Inferior parietal cortex (tissue), 1 donor: ENCODE measurements around the gene PTCH2.
"Not testable (repeated sequence)": the region's sequence is repeated elsewhere in the genome, so short reads cannot be mapped to it uniquely, and the experiment has no call there.

Source experiments
- DNase-seq: peaks from one replicate; pipeline ENCODE4 v3.0.0-alpha.2; 2016; ENCODE audit errors: extremely low spot score

The PTCH2 gene

DNA sequence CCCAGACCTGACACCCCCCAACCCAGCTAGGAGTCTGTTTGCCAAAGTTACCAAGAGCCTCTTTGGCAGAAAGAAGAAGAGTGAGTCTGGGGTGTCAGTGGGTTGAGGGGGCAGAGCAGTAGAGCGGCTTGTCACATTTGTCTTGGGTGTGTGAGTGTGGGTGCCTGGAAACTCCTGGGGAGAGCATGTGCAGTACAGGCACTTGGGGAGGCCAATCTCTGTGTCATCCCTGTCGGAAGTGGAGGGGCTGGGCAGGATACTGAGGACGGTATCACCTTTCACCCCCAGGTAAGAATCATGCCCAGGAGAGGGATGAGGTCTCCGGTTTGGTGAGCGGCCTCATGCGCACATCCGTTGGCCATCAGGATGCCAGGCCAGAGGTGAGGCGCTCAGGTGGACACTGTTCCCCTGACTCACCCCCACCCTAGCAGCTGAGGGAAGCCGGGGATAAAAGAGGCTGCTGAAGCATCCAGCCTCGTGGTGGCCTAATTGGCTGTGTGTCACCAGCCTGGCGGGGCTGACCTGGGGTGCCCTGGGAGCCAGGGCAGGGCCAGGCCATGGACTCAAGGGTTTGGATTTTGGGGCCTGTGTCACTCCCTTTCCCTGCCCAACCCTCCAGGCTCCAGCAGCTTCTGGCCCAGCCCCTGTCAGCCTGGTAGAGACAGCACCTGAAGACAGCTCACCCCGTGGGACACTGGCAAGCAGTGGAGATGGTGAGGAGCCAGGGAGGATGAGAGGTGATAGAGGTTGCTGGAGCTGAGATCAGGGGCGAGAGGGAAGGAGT lies 39.5 kb downstream of the PTCH2 start:
- no peak for DNase-seq

DNA sequence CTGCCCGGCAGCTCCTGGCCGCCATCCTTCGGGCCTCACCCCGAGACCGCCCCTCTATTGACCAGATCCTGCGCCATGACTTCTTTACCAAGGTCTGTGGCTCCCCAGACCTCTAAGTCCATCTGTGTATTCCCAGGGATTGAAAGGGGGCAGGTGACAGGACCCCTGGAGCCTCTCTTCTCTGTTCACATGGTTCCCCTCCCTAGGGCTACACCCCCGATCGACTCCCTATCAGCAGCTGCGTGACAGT lies 40.1 kb downstream of the PTCH2 start:
- no peak for DNase-seq

DNA sequence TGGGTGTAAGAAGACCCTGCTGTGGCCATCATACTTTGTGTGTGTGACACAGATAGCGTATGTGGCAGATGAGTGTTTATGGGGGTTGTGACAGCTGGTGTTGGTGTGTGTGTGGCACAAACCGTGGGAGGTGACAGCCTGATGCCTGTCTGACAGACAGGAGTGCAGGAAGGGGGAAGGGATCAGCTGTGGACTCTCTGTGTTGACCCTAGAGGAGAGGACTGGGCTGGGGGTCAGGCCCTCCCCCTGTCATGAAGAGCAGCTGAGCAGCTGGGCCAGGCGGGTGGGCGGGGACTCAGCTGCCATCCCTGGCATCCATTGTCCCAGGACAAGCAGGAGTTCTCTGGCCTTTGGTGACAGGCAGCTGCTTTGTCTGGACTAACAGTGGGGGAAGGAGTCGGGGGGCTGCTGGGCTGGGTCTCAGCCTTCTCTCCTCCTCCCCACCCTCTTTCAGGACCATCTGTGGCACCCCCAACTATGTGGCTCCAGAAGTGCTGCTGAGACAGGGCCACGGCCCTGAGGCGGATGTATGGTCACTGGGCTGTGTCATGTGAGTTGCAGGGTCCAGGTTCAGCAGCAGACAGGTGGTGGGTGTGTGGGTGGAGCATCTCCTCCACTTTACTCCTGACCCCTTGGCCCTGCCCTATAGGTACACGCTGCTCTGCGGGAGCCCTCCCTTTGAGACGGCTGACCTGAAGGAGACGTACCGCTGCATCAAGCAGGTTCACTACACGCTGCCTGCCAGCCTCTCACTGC lies 40.6 kb downstream of the PTCH2 start:
- DNase-seq = no peak

DNA sequence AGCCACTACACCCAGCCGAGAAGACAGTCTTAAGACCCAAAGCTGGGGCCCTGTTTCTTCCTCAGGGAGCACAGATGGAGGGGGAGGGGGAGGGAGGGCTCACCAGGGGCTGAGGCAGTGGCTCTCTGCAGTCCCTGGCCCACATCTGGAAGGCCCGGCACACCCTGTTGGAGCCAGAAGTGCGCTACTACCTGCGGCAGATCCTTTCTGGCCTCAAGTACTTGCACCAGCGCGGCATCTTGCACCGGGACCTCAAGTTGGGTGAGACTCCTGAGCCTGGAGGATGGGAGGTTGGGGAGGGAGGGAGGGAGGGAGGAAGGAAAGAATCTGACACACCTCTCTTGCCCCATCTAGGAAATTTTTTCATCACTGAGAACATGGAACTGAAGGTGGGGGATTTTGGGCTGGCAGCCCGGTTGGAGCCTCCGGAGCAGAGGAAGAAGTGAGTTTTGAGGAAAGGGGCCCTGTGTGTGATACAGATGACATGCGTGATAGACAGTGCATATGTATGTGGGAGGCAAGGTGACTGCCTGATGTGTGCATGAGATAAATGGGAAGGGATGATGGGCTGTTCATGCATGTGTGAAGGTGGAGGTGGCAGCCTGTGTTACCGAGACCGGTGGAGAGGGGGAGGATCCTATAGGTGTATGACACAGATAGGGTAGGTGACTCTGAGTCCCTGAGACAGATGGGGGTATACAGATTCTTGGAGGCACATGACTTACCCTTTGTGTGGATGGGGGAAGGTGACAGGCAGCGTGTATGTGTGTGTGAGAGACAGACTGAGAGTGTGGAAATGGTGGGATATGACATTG lies 41.4 kb downstream of the PTCH2 start:
- no peak for DNase-seq

DNA sequence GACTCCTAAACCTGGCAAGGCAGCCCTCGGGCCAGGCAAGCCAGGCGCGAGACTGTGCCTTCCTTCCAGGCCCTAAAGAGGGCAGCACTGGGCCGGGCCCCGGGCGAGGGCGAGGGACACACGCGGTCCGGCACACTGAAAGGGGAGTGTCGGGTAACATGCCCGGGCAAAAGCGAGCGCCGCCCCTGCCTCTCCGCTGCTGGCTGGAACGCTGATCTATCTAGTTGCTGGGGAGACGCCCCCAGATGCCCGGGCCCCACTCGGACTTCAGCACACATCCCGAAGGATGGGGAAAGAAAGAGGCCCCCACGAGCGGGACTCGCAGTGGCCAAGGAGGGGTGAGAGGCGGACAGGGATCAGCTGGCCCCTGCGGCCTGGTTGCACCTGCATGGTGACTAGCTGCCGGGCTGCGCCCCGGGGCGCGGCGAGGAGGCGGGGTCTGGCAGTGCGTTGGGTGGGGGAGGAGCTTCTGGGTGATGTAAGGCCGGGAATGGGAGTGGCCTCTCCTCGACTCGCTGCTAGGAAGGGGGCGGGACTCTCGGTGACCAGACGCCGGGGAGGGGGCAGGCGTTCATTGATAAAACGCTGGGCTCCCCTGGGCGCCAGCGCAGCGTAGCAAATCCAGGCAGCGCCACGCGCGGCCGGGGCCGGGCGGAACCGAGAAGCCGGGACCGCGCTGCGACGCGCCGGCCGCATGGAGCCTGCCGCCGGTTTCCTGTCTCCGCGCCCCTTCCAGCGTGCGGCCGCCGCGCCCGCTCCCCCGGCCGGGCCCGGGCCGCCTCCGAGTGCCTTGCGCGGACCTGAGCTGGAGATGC lies 43.1 kb downstream of the PTCH2 start, which contains the start of gene PLK3:
PLK3 (plus strand) TSS at position 608 of the 815 bp plus-strand sequence; CDS start at position 695, 87 bp downstream.
- peak; percentile 93 for DNase-seq

DNA sequence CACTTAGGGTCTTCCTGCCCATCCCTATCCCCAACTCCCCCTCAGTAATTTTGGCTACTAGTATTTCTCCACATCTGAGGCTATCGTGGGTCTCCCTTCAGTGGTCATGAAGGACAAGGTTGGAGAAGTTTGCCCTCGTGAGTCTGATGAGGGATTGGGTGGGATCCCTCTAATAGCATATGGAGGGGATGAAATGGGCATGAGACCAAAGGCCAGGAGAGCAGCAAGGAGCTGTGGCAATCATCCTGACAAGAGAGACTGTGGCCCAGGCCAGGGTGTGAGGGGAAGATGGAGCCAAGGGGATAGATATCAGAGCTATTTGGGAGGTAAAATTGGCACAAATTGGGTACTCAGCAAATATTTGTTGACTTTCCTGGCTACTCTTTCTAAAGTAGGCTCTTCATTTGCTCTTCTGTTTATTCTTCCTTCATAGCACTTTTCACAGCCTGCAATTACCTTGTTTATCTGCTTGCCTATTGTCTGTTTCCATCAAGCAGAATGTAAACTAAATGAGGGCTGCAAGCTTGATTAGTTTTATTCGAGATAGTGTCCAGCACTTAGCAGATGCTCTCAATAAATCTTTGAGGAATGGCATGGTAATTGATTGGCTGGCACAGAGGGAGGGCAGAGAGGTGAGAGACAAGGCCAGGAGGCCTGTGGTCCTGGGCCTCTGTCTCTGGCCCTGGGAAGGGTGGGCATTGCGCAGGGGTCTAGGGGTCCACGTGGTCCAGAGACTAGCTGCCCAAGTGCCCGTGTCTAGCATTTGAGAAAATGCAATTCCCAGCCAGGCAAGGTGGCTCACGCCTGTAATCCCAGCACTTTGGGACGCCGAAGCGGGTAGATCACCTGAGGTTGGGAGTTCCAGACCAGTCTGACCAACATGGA lies 44.3 kb downstream of the PTCH2 start:
- no peak for DNase-seq

DNA sequence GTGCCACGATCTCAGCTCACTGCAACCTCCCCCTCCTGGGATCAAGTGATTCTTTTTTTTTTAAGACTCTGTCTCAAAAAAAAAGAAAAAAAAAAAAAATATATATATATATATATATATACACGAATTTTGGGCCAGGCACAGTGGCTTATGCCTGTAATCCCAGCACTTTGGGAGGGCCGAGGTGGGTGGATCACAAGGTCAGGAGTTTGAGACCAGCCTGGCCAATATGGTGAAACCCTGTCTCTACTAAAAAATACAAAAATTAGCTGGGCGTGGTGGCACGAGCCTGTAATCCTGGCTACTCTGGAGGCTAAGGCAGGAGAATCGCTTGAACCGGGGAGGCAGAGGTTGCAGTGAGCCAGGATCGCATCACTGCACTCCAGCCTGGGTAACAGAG lies 45.2 kb downstream of the PTCH2 start:
- not testable (repeated sequence) for DNase-seq

DNA sequence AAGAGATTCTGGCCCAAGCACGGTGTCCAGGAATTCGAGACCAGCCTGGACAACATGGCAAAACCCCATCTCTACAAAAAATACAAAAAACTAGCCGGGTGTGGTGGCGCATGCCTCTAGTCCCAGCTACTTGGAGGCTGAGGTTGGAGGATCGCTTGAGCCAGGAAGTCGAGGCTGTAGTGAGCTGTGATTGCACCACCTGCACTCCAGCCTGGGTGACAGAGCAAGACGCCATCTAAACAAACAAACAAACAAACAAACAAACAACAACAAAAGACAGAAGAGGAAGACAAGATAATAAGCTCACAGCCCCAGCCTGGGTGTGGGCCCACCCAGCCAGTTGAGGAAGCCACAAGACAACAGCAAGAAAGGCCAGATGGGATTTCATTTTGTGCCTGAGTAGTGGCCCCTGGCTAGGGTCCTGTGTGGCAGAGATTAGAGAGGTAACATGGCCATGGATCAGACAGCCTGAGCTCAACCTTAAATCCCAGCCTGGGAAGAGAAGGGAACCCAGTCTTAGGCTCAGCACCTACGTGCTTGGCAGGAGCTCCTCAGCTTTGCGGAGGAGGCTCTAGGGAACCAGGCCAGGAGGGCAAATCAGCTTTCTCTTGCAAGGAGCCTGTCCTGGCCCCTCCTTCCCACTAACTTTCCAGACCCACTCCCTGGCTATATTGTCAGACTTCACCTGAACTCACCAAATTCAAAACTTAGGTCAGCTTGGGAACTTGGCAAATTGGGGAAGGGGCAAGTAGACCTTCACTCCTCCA lies 50.1 kb downstream of the PTCH2 start:
- no peak for DNase-seq

DNA sequence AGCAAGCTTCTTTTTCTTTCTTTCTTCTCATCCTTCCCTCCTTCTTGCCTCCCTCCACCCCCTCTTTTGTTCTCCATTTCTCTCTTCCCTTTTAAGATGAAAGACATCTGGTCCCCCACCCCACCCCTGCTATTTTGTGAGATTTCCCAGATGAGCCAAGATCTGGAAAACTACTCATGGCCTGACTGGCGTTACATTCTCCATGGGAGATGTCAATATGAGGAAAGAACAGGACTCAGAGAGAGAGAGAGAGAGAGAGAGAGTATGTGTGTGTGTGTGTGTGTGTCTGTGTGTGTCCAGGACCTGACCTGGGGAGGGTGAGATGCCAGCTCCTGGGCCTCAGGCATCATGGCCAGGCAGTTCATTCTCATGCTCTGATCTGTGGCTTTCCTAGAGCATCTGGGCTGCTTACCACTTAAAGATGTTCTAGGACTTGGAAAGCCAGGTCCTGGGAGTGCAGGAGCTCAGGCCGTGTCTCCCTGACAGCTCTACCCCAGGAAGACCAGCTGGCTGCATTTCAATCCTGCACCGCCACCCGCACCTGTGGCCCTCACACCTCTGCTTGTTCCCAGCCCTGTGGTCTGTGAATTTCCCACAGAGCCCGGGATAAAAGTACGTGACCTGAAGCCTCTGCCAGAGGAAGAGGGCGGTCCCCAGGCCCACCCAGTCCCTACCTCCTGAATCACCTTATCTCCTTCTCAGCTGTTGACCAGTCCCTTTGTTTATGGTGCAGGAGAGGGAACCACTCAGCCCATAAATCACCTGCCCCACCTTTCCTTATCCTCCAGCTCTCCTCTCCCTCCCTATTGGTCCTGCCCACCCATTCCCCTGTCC lies 51.9 kb downstream of the PTCH2 start:
- DNase-seq = no peak

DNA sequence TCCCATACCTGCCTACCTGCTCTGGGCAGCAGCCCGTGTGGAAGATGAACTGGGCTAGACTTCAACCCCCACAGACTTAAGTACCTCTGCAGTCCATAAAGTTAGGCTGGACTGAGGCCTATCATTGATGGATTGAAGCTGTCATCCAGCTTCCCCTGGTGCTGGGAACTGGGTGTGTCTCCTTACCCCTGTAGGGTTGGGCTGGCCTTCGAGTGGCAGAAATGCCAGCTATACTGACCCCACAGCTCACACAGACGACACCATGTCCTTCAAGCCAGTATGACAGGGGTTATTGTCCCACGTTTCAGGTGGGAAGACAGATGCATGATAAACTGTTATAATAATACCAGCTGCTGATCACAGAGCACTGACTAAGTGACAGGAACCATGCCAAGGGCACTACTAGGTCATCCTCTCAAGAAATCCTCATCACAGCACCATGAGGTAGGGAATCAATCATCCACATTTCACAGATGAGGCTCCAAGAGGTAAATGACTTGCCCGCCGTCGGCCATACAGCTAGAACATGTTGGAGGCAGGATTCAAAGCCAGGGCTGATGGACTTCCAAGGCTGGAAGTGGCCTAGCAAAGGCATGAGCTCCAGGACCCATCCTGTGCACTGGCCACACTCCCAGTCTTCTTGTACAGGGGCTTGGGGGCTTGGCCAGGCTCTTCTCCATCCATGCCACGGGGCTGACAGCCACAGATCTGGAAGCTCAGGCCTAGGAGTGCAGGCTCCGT lies 54.8 kb downstream of the PTCH2 start, which contains the start of gene BEST4:
BEST4 (minus strand) TSS at position 51 of the 741 bp plus-strand sequence. CDS start 465 bp downstream, outside the sequence.
- DNase-seq = no peak

DNA sequence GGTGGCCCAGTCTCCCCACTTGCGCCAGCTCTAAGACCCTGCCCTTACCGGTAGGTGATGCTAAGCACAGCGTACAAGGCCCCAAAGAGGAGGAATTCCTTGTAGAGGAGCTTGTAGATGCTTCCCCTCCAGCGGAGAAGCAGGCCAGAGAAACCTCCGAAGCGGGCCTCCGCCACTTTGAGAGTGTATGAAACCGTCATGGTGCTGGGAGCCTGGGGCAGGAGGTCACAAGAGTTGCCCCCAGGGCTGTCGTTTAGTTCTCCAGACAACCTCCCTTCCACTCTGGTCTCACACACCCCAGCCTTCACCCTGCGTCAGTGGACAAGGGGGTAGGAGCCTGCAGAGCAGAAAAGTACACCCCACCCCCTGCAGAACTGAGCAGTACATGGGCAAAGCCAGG lies 55.5 kb downstream of the PTCH2 start:
- DNase-seq = no peak

DNA sequence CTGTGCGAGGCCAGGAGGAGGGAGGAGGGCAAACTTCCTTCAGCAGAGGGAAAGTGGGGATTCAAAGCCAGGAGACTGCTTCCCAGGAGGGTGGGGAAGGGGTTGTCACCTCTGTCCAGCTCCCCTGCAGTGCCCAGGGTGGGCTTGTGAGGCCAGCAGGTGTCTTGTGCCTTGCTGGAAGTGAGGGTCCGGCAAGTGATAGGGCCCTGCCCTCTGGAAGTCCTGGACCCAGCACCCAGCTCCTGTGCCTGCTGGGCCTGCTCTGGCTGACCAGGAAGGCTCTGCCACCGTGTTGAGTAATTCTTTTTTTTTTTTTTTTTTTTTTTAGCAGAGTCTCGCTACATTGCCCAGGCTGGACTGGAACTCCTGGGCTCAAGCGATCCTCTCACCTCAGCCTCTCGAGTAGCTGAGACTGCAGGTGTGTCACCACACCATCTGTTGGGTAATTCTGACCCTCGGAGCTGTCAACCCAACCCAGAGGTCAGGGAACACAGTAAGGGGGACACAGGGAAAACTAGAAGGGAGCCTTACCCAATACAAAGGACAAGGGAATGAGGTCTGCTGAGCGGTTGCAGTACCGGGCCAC lies 56.1 kb downstream of the PTCH2 start:
- DNase-seq = no peak

DNA sequence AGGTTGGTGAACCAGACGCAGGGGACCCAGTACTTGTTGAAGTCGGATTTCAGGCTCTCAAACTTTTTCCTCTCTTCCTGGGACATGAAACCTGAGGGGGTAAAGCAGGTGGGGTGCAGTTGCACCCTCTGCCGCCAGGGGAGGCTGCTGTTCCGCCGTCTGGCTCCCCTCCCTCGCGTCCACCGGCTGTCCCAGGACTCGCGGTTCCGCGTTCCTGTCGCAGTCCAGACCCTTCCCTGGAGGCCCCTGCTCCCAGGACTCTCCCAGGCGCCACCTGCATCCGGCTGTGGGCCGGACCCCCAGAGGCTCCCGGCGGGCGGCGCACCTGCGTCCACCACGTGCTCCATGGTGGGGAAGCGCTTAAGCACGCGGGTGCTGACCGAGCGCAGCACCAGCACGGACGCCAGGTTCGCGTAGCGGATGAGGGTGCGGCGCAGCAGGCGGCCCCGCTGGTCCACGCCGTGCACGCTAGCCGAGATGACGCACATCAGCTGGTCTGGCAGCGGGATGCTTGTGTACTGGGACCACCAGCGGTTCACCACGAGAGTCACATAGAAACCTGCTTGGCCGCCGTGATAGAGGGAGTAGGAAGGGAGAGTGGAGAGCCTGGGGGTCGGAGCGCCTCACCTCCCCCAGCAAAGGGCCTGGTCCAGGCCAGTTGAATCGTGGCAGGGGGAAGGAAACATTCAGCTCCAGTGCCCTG lies 56.8 kb downstream of the PTCH2 start:
- DNase-seq = peak; percentile 35

DNA sequence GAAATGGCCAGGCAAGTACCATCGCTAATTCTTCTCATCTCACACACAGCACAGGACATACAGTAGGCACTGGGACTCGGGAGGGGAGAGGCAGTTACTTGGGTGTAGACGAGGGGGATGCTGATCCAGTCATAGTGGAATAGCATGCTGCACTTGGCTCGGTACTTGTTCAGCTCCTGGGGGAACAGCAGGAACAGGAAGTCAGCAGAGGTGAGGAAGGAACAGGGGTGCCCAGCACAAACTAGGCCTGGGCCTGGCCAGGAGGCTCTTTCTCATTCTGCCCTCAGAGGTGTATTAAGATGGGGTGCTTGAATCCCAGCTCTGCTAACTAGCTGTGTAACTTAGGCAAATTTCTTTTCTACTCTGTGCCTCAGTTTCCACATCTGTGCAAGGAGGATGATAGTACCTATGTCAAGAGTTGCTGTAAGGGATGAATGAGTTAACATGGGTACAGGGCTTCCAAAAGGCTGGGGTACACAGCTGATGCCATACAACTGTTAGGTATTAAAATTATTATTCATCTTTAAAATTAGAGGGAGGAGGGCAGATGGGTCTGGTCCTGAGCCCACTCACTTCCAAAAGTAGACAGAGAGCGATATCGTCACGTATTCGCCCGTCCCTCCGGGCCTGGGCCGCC lies 57.4 kb downstream of the PTCH2 start:
- no peak for DNase-seq

DNA sequence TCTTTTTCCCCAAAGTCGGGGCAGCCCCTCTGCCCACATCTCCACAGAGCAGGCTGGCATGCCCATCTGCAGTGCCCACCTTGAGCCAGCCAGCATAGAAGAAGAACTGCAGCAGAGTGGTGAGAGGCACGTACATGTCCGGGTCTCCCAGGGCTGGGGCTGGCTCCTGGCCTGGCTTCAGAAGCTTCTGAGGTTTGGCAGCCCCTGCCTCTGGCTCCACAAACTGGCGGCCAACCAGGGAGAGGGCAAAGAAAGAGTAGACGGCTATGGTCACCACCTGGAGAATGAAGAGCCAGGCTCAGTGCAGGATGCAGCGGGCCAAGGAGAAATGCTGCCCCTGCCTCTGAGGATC lies 58.0 kb downstream of the PTCH2 start:
- no peak for DNase-seq

DNA sequence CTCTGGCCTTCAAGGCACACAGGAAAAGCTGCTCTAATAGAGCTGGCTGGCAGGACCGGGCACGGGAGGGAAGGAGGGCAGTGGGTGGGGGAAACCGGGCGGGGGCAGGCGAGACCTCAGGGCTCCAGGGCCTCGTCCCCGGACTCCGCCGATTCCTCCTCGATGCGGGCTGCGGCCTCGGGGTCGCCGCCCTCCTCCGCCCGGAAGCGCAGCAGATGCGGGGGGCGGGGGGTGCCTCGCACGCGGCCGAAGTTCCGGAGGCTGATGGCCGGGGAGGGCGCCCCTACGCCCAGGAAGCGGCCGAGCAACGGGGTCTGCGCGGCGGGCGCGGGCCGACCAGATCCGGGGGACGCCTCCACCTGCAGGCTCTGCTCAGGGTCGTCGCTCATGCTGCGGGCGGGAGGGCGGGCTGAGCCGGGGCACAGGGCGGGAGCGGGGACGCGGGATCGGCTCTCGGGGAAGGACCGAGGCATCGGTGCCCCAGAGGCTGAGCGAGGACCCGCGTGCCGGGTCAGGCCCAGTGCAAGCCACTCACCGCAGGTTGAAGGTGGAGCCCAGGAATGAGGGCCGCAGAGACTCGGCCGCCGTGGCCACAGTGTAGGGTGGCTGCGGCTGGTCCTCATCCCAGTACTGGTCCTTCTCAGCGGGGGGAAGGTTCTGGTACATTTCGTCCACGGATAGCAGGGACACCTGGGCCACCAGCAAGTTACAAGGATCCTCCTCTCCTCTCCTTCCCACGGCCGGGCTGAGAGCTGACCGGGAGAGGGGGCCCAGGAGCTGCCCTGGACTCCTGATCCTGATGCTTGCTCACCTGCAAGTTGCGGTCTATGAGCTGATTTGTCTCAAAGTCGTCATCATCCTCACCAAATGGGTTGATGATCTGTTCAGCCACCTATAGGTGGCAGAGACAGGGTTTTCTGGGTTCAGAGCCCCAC lies 58.7 kb downstream of the PTCH2 start:
- no peak for DNase-seq
